Endothelial cell of umbilical vein (primary cell): ENCODE results near the gene KAZN. TPM values are rescaled to one million over a fixed set of nuclear protein-coding genes. Genes with fewer than 3 reads are reported as not detected.

Experiments used
- BruUV-seq: library from RNA; stranded (reverse); fragments of 400-500 nt; replicated peaks from 2 replicates; lab custom pipeline; 2021; lab: Mats Ljungman, UMichigan
- CTCF ChIA-PET: fragments of 300-600, 350-600 bp; sonication (Branson Sonifier 250); formaldehyde crosslinking; loops from one replicate; lab custom pipeline; 2021; ENCODE audit warnings: antibody characterized with exemption, inconsistent platforms; lab: Charles Lee
- POLR2A ChIA-PET: fragments of 300-600, 350-600 bp; sonication (Branson Sonifier 250); formaldehyde crosslinking; loops from one replicate; lab custom pipeline; 2021; ENCODE audit warnings: antibody characterized with exemption, inconsistent platforms; lab: Charles Lee
- DNase-seq: peaks from one replicate; pipeline ENCODE4 v3.0.0-alpha.2; 2011; ENCODE audit warnings: low read depth, low spot score
- FAIRE-seq: peaks from 2 replicates; lab custom pipeline; 2011; peaks lifted over from hg19 to GRCh38; lab: Jason Lieb, UNC
- H2AFZ ChIP-seq: 2 replicates; pipeline ENCODE4 v1.6.0; 2012; ENCODE audit warnings: low read depth, low read length, control low read depth, inconsistent platforms
- H3K27ac ChIP-seq: 2 replicates; pipeline ENCODE4 v1.5.1; 2011; ENCODE audit warnings: low read depth, mild to moderate bottlenecking, control low read depth, low read length, moderate library complexity; ENCODE audit not compliant: insufficient read depth
- H3K27me3 ChIP-seq, 2 experiments: 2 replicates each; pipeline versions ENCODE4 v1.6.0 to v1.6.1; 2011; ENCODE audit warnings: low read length in 2 of 2, mixed read lengths in 1 of 2; ENCODE audit not compliant: control insufficient read depth in 2 of 2, insufficient read depth in 2 of 2
- H3K36me3 ChIP-seq, 2 experiments: 2 replicates in 1 of 2; 3 replicates in 1 of 2; pipeline ENCODE4 v1.5.1; 2011; ENCODE audit warnings: low read length in 2 of 2, mild to moderate bottlenecking in 1 of 2, moderate library complexity in 1 of 2; ENCODE audit not compliant: control insufficient read depth in 2 of 2, insufficient read depth in 2 of 2; ENCODE audit errors: extremely low read depth in 1 of 2
- H3K4me1 ChIP-seq: 3 replicates; pipeline ENCODE4 v1.5.1; 2011; ENCODE audit warnings: mild to moderate bottlenecking, low read length; ENCODE audit not compliant: control insufficient read depth, insufficient read depth; ENCODE audit errors: extremely low read depth
- H3K4me2 ChIP-seq: 2 replicates; pipeline ENCODE4 v1.6.1; 2011; ENCODE audit warnings: low read length, control low read depth, mixed read lengths; ENCODE audit not compliant: insufficient read depth
- H3K4me3 ChIP-seq, 3 experiments: fragments of 200-600 bp in 1 of 3; sonication (generic), shearing (Covaris generic) in 1 of 3; replicated peaks in 1 of 3; 2 replicates each; pipeline ENCODE4 v1.5.1; 2011 to 2016; ENCODE audit warnings: control low read depth in 3 of 3, low read length in 3 of 3, mild to moderate bottlenecking in 2 of 3, inconsistent platforms in 1 of 3, low read depth in 1 of 3, moderate library complexity in 1 of 3; ENCODE audit not compliant: insufficient read depth in 1 of 3
- H3K79me2 ChIP-seq: 2 replicates; pipeline ENCODE4 v1.6.0; 2012; ENCODE audit warnings: low read length, inconsistent platforms; ENCODE audit not compliant: control insufficient read depth, insufficient read depth
- H3K9ac ChIP-seq: replicated peaks from 2 replicates; pipeline ENCODE3; 2011; ENCODE audit warnings: low read length, control low read depth; ENCODE audit not compliant: insufficient read depth; ENCODE audit errors: extremely low read depth
- H3K9me1 ChIP-seq: replicated peaks from 3 replicates; pipeline ENCODE4 v1.6.0; 2011; ENCODE audit warnings: mild to moderate bottlenecking, low read length; ENCODE audit not compliant: control insufficient read depth, insufficient read depth; ENCODE audit errors: extremely low read depth
- H3K9me3 ChIP-seq: replicated peaks from 2 replicates; pipeline ENCODE4 v1.5.1; 2012; ENCODE audit warnings: low read length, inconsistent platforms; ENCODE audit not compliant: control insufficient read depth, insufficient read depth
- H4K20me1 ChIP-seq: replicated peaks from 2 replicates; pipeline ENCODE3; 2011; ENCODE audit warnings: mild to moderate bottlenecking, low read length; ENCODE audit not compliant: control insufficient read depth, insufficient read depth; ENCODE audit errors: extremely low read depth
- CTCF ChIP-seq, 2 donors: IDR thresholded peaks; 1 replicate in 1 of 2; 2 replicates in 1 of 2; pipeline ENCODE4 v1.5.1; 2011; ENCODE audit warnings: low read length in 2 of 2, mild to moderate bottlenecking in 2 of 2, moderate library complexity in 2 of 2, control low read depth in 1 of 2, inconsistent platforms in 1 of 2, low read depth in 1 of 2; ENCODE audit not compliant: insufficient read depth in 1 of 2; ENCODE audit errors: extremely low read depth in 1 of 2
- EZH2 ChIP-seq: IDR thresholded peaks from 2 replicates; pipeline ENCODE4 v1.6.1; 2012; ENCODE audit warnings: borderline replicate concordance, low read depth, mild to moderate bottlenecking, moderate library complexity, low read length, inconsistent platforms; ENCODE audit not compliant: severe bottlenecking
- FOS ChIP-seq: IDR thresholded peaks from 2 replicates; pipeline ENCODE4 v1.6.1; 2011; ENCODE audit warnings: mild to moderate bottlenecking, low read length, moderate library complexity, borderline replicate concordance; ENCODE audit not compliant: insufficient read depth
- GATA2 ChIP-seq: IDR thresholded peaks from 2 replicates; pipeline ENCODE4 v1.7.0; 2011; ENCODE audit warnings: low read depth, mild to moderate bottlenecking, moderate library complexity, mixed read lengths, low read length; ENCODE audit not compliant: insufficient read length, insufficient read depth
- JUN ChIP-seq: IDR thresholded peaks from 2 replicates; pipeline ENCODE4 v1.6.1; 2011; ENCODE audit warnings: borderline replicate concordance, low read depth; ENCODE audit not compliant: insufficient read length, insufficient read depth
- MAX ChIP-seq: IDR thresholded peaks from 2 replicates; pipeline ENCODE4 v1.6.1; 2011; ENCODE audit not compliant: insufficient read depth, insufficient read length
- MYC ChIP-seq: IDR thresholded peaks from one replicate; pipeline ENCODE4 v1.6.1; 2011; ENCODE audit warnings: mild to moderate bottlenecking, low read depth, low read length
- POLR2A ChIP-seq: IDR thresholded peaks from 2 replicates; pipeline ENCODE4 v1.6.1; 2012; ENCODE audit warnings: low read depth, mild to moderate bottlenecking, control low read depth, low read length
- POLR2AphosphoS5 ChIP-seq: IDR thresholded peaks from 2 replicates; pipeline ENCODE4 v1.6.1; 2012; ENCODE audit warnings: low read depth, mild to moderate bottlenecking, control low read depth, low read length, moderate library complexity; ENCODE audit not compliant: insufficient read depth
- dilution Hi-C: fragments of 300-500 bp; cut with MboI; formaldehyde crosslinking; loops from one replicate; pipeline ENCODE4 v1.15.0; 2019; ENCODE audit warnings: low sequenced_read_pairs; ENCODE audit not compliant: extremely low pct_ligation_motif_present
- intact Hi-C: fragments of 100-400 bp; cut with micrococcal nuclease; formaldehyde crosslinking; loops from one replicate; pipeline ENCODE4 v1.10.0; 2022
- polyA plus RNA-seq, 4 experiments: library from polyadenylated mRNA; depleted of rRNA in 3 of 4; stranded (reverse) in 3 of 4; unstranded in 1 of 4; fragments of >200 nt; gene quantifications; 2 replicates each; pipeline versions ENCODE4 v1.2.1 to v1.2.3, GENCODE V29; 2011 to 2012; ENCODE audit warnings: missing spikeins in 1 of 4
- total RNA-seq: library from RNA; stranded (reverse); gene quantifications from 2 replicates; pipeline ENCODE4 v1.2.3, GENCODE V29; 2021

The KAZN gene
- total and polyA plus RNA-seq, 2 donors (not counting 3 experiments of a cell fraction or from before 2014, with no cell fraction given) = 1.6 to 5.8 TPM

DNA sequence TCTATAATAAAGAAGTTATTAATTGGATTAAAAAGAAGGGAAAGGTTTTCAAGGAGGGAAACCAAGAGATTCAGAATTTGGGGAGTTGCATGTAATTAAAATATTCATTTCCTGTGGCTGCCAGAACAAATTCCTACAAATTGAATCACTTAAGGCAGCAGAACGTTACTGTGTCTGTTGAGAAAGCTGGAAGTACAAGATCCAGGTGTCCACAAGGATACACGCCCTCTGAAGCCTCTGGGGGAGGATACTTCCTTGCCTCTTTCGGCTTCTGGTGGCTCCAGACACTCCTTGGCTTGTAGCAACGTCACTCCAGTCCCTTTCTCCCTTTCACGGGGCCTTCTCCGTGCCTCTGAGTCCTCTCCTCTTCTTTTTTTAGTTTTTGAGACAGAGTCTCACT, 67.9 kb downstream of the KAZN start:
- FAIRE-seq = no peak
- H3K79me2 ChIP-seq = no peaks in the 10 kb centered on the region
- H3K4me2 ChIP-seq = no peak overlapping the region
- no TSS peak for BruUV-seq
- no peak overlapping the region for H3K4me3 ChIP-seq
- H3K27me3 ChIP-seq = no peaks in the 10 kb centered on the region
- ChIA-PET POLR2A (no interaction called here), CTCF (no interaction called here)
- H3K36me3 ChIP-seq = no peaks in the 10 kb centered on the region
- no peaks in the 10 kb centered on the region for H3K9me1 ChIP-seq
- no peak overlapping the region for H3K27ac ChIP-seq
- intact Hi-C loops (no loop called here), dilution Hi-C loops (no loop called here)
- H3K4me1 ChIP-seq = no peaks in the 10 kb centered on the region
- TF ChIP-seq GATA2 = no peak
- no peak for TF ChIP-seq MAX
- TF ChIP-seq POLR2AphosphoS5 = no peak
- no peak for TF ChIP-seq FOS
- no peak for TF ChIP-seq POLR2A
- no peak for TF ChIP-seq CTCF (IDR thresholded peaks at IDR 0.05; ENCODE audit: extremely low read depth in 1 of 2, insufficient read depth in 1 of 2, low read depth in 1 of 2, low read length in 2 of 2)
- TF ChIP-seq JUN = no peak
- TF ChIP-seq EZH2 = no peak
- TF ChIP-seq MYC = no peak
- H3K9me3 ChIP-seq = no peaks in the 10 kb centered on the region
- DNase-seq = no peak
- H3K9ac ChIP-seq = no peak overlapping the region
- no peaks in the 10 kb centered on the region for H4K20me1 ChIP-seq
- H2AFZ ChIP-seq = no peak overlapping the region
